ENCODE results near the gene BTN2A1. TPM values are rescaled to one million over a fixed set of nuclear protein-coding genes. Genes with fewer than 3 reads are reported as not detected.

Gene BTN2A1
- total and polyA plus RNA-seq, 7 donors: 4.4 to 25.5 (median 18.2) TPM

DNA sequence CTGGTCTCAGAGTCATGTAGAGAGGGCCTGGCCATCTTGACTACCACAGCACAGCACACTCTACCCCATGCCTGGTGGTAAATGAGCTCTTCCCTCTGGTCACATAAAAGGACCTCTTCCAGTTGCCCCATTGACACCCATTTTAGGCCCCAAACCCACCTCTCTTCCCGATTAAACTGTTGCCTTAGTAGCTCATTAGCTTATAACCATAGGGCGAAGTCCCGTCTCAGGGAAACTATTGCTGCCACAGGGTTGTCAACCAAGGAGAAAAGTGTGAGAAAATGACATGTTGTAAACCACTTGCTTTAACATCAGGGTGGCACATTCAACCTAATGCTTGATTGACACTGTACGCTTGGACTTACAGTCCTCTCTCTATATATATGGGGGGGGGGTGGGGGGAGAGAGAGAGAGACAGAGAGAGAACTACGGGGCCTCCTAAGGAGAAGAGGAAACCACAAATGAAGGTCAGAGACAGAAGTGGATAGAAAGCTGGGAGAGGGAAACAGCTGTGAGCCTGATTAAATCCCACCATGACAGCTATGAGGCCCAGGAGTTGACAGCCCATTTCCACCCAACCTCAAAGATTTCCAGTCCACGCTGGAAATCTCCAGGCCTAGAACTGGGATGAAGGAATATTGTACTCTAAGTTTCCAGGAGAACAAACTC is 27.5 kb downstream of the BTN2A1 start:
- TF ChIP-seq POLR2AphosphoS5 (IDR thresholded peaks at IDR 0.05): no peak
- TF ChIP-seq, protein P1, sequence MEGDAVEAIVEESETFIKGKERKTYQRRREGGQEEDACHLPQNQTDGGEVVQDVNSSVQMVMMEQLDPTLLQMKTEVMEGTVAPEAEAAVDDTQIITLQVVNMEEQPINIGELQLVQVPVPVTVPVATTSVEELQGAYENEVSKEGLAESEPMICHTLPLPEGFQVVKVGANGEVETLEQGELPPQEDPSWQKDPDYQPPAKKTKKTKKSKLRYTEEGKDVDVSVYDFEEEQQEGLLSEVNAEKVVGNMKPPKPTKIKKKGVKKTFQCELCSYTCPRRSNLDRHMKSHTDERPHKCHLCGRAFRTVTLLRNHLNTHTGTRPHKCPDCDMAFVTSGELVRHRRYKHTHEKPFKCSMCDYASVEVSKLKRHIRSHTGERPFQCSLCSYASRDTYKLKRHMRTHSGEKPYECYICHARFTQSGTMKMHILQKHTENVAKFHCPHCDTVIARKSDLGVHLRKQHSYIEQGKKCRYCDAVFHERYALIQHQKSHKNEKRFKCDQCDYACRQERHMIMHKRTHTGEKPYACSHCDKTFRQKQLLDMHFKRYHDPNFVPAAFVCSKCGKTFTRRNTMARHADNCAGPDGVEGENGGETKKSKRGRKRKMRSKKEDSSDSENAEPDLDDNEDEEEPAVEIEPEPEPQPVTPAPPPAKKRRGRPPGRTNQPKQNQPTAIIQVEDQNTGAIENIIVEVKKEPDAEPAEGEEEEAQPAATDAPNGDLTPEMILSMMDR (IDR thresholded peaks at IDR 0.05): no peak
- WGBS, 2 donors: 71 to 83% methylated on average over 6 of the region's 6 CpGs

GRCh38 chr6:26486358-26486757 is 28.6 kb downstream of the BTN2A1 start:
- no peak for TF ChIP-seq POLR2AphosphoS5 (IDR thresholded peaks at IDR 0.05)
- TF ChIP-seq POLR2A (IDR thresholded peaks at IDR 0.05): no peak
- no peak for TF ChIP-seq EP300 (IDR thresholded peaks at IDR 0.05)
- TF ChIP-seq, protein P1 (IDR thresholded peaks at IDR 0.05): no peak
- WGBS, 2 donors: 92% methylated on average over 5 of the region's 5 CpGs

More for the DNA sequence above, 27.5 kb downstream of the BTN2A1 start:
- intact Hi-C loops (cut with DNase I): no loop called here
- H3K4me1 ChIP-seq: no peaks in the 10 kb centered on the region
- no peak overlapping the region for H3K27ac ChIP-seq
- no peak for DNase-seq
- H3K36me3 ChIP-seq: no peaks in the 10 kb centered on the region
- peaks cover 0 to 6% (median 0%) of the 10 kb centered on the region in 4 donors for H3K9me3 ChIP-seq
- H3K27me3 ChIP-seq: no peaks in the 10 kb centered on the region
- H3K4me3 ChIP-seq: no peak overlapping the region

DNA sequence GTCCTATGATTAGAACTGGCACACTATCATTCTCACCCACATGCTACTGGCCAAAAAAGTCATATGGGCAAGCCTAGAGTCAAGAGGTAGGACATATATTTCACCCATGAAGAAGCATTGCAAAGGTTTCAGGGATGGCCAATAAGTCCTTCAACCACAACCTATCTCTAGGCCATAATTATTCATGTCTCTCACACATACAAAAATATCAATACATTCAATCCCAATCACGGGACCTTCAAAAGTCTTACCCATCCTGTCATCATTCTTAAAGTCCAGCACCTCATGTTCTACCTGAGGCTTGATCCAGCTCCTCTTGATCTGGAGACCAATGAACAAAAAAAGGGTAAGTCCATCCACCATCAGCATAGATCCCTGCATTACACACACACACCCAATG is 29.7 kb downstream of the BTN2A1 start:
- no peaks in the 10 kb centered on the region for H3K4me1 ChIP-seq
- TF ChIP-seq POLR2A (IDR thresholded peaks at IDR 0.05) (no peak), EP300 (IDR thresholded peaks at IDR 0.05) (no peak), POLR2AphosphoS5 (IDR thresholded peaks at IDR 0.05) (no peak)
- TF ChIP-seq, protein P1 (IDR thresholded peaks at IDR 0.05): no peak
- DNase-seq: no peak
- no peaks in the 10 kb centered on the region for H3K36me3 ChIP-seq
- H3K4me3 ChIP-seq: no peak overlapping the region
- H3K27me3 ChIP-seq: no peaks in the 10 kb centered on the region
- intact Hi-C loops (cut with DNase I): no loop called here
- 95 to 96% methylated on average over 1 of the region's 1 CpG for WGBS, 2 donors
- peaks cover 0 to 6% (median 0%) of the 10 kb centered on the region in 4 donors for H3K9me3 ChIP-seq
- no peak overlapping the region for H3K27ac ChIP-seq

More at GRCh38 chr6:26486358-26486757, 28.6 kb downstream of the BTN2A1 start:
- peaks cover 0 to 6% (median 0%) of the 10 kb centered on the region in 4 donors for H3K9me3 ChIP-seq
- H3K36me3 ChIP-seq: no peaks in the 10 kb centered on the region
- no peaks in the 10 kb centered on the region for H3K4me1 ChIP-seq
- DNase-seq: no peak
- no peak overlapping the region for H3K27ac ChIP-seq
- intact Hi-C loops (cut with DNase I): no loop called here
- no peak overlapping the region for H3K4me3 ChIP-seq
- no peaks in the 10 kb centered on the region for H3K27me3 ChIP-seq

- no peak overlapping the region for H3K4me3 ChIP-seq
- TF ChIP-seq EP300 (IDR thresholded peaks at IDR 0.05): no peak
- no peak for TF ChIP-seq POLR2AphosphoS5 (IDR thresholded peaks at IDR 0.05)
- no peak for TF ChIP-seq POLR2A (IDR thresholded peaks at IDR 0.05)
- TF ChIP-seq, protein P1 (IDR thresholded peaks at IDR 0.05): no peak
- intact Hi-C loops (cut with DNase I): no loop called here
- no peak for DNase-seq
- 49 to 75% methylated on average over 8 of the region's 8 CpGs for WGBS, 2 donors
- no peaks in the 10 kb centered on the region for H3K27me3 ChIP-seq
- H3K9me3 ChIP-seq: peaks cover 0 to 6% (median 0%) of the 10 kb centered on the region in 4 donors
- no peak overlapping the region for H3K27ac ChIP-seq
- H3K4me1 ChIP-seq: no peaks in the 10 kb centered on the region
- H3K36me3 ChIP-seq: no peaks in the 10 kb centered on the region
Observed at GRCh38 chr6:26489996-26490964, 32.5 kb downstream of the BTN2A1 start.

Data from sigmoid colon (tissue), 7 donors.